ENCODE measurements around the gene C19orf85.

Gene C19orf85

GRCh38 chr19:55477905-55478304, 13.4 kb upstream of the C19orf85 start:
- no peak for DNase-seq

GRCh38 chr19:55476100-55476775, 11.7 kb upstream of the C19orf85 start, which contains the start of gene ZNF628:
ZNF628 (plus strand) TSS chr19:55476617; CDS start chr19:55479911, 3,294 bp downstream.
- DNase-seq = peak; percentile 89 to 98 (median 97)

- DNase-seq = no peak
Observed at GRCh38 chr19:55474269-55475265, 10.0 kb upstream of the C19orf85 start.

- DNase-seq = no peak
Observed at GRCh38 chr19:55473225-55474012, 8.9 kb upstream of the C19orf85 start.

- DNase-seq = no peak
Observed at GRCh38 chr19:55472463-55472862, 7.9 kb upstream of the C19orf85 start.

- DNase-seq = no peak
Observed at GRCh38 chr19:55471266-55471665, 6.7 kb upstream of the C19orf85 start.

GRCh38 chr19:55468054-55468393, 3.5 kb upstream of the C19orf85 start:
- no peak for DNase-seq

GRCh38 chr19:55467236-55468053, 2.9 kb upstream of the C19orf85 start:
- peak in 7 of 14 donors; percentile 11 to 71 (median 32) for DNase-seq

GRCh38 chr19:55466241-55466614, 1.7 kb upstream of the C19orf85 start:
- no peak for DNase-seq

GRCh38 chr19:55465460-55466240, 1.1 kb upstream of the C19orf85 start:
- no peak for DNase-seq

- no peak for DNase-seq
Observed at GRCh38 chr19:55464039-55464661, 401 bp downstream of the C19orf85 start.

GRCh38 chr19:55463583-55464031, 944 bp downstream of the C19orf85 start:
- no peak for DNase-seq

GRCh38 chr19:55462722-55463121, 1.8 kb downstream of the C19orf85 start:
- no peak for DNase-seq

- DNase-seq = no peak
Observed at GRCh38 chr19:55461974-55462626, 2.5 kb downstream of the C19orf85 start.

- peak; percentile 94 to 100 (median 98) for DNase-seq
Observed at GRCh38 chr19:55461259-55461973, 3.1 kb downstream of the C19orf85 start, which contains the start of gene ISOC2. ISOC2 (minus strand) TSS chr19:55461642; CDS start chr19:55456486, 5,156 bp downstream.

GRCh38 chr19:55460670-55461258, 3.8 kb downstream of the C19orf85 start:
- DNase-seq = peak in 9 of 14 donors; percentile 17 to 60 (median 37)

GRCh38 chr19:55459950-55460657, 4.4 kb downstream of the C19orf85 start:
- DNase-seq = no peak

- no peak for DNase-seq
Observed at GRCh38 chr19:55459551-55459949, 5.0 kb downstream of the C19orf85 start.
